CD14-positive monocyte (primary cell): ENCODE data around the gene POC1B. TPM values are rescaled to one million over a fixed set of nuclear protein-coding genes. Genes with fewer than 3 reads are reported as not detected.

Experiments
- DNase-seq, 3 donors: peaks; one replicate each; pipeline ENCODE4 v3.0.0-alpha.2; 2011 to 2022
- H2AFZ ChIP-seq: 2 replicates; pipeline ENCODE4 v1.6.0; 2012; ENCODE audit warnings: mild to moderate bottlenecking, low read depth, low read length, inconsistent platforms; ENCODE audit not compliant: insufficient read depth, poor library complexity, severe bottlenecking
- H3K27ac ChIP-seq, 2 donors: 1 replicate in 1 of 2; 2 replicates in 1 of 2; pipeline ENCODE4 v1.5.1; 2012 to 2013; ENCODE audit warnings: low read length in 2 of 2, control low read depth in 1 of 2, inconsistent platforms in 1 of 2, low read depth in 1 of 2, mild to moderate bottlenecking in 1 of 2
- H3K27me3 ChIP-seq, 2 donors: one replicate each; pipeline versions ENCODE4 v1.6.0 to v1.6.1; 2011 to 2013; ENCODE audit warnings: low read length in 2 of 2; ENCODE audit not compliant: control insufficient read depth in 2 of 2, insufficient read depth in 2 of 2
- H3K36me3 ChIP-seq, 2 donors: replicated peaks in 1 of 2; 1 replicate in 1 of 2; 2 replicates in 1 of 2; pipeline versions ENCODE4 v1.5.1 to v1.6.1; 2012 to 2013; ENCODE audit warnings: low read length in 2 of 2, control low read depth in 1 of 2, inconsistent platforms in 1 of 2, mild to moderate bottlenecking in 1 of 2; ENCODE audit not compliant: insufficient read depth in 2 of 2, control insufficient read depth in 1 of 2
- H3K4me1 ChIP-seq, 2 donors: 1 replicate in 1 of 2; 2 replicates in 1 of 2; pipeline versions ENCODE4 v1.5.1 to v1.6.1; 2012 to 2013; ENCODE audit warnings: low read length in 2 of 2, control low read depth in 1 of 2, inconsistent platforms in 1 of 2, mild to moderate bottlenecking in 1 of 2, moderate library complexity in 1 of 2; ENCODE audit not compliant: insufficient read depth in 2 of 2, control insufficient read depth in 1 of 2
- H3K4me2 ChIP-seq: replicated peaks from 2 replicates; pipeline ENCODE3; 2012; ENCODE audit warnings: low read length, moderate library complexity, mild to moderate bottlenecking; ENCODE audit not compliant: poor library complexity, severe bottlenecking; ENCODE audit errors: extremely low read depth
- H3K4me3 ChIP-seq, 3 experiments: fragments of 200-600 bp in 1 of 3; sonication (generic) in 1 of 3; replicated peaks in 1 of 3; 1 replicate in 2 of 3; 2 replicates in 1 of 3; pipeline ENCODE4 v1.5.1; 2011 to 2013; ENCODE audit warnings: low read length in 3 of 3, mild to moderate bottlenecking in 3 of 3, control low read depth in 2 of 3, low read depth in 2 of 3, inconsistent platforms in 1 of 3, moderate library complexity in 1 of 3
- H3K79me2 ChIP-seq: 2 replicates; pipeline ENCODE4 v1.6.0; 2012; ENCODE audit warnings: mild to moderate bottlenecking, control low read depth, inconsistent platforms, low read length, moderate library complexity; ENCODE audit not compliant: insufficient read depth
- H3K9ac ChIP-seq: 2 replicates; pipeline ENCODE4 v1.6.0; 2017; ENCODE audit warnings: low read length, mild to moderate bottlenecking; ENCODE audit not compliant: insufficient read depth, poor library complexity, severe bottlenecking
- H3K9me3 ChIP-seq, 2 donors: replicated peaks in 1 of 2; 1 replicate in 1 of 2; 2 replicates in 1 of 2; pipeline versions ENCODE4 v1.5.1 to v1.6.1; 2012 to 2013; ENCODE audit warnings: low read length in 2 of 2, control low read depth in 1 of 2; ENCODE audit not compliant: control insufficient read depth in 1 of 2, insufficient read depth in 1 of 2
- H4K20me1 ChIP-seq: 2 replicates; pipeline ENCODE4 v1.6.0; 2012; ENCODE audit warnings: mild to moderate bottlenecking, low read length, control low read depth, moderate library complexity; ENCODE audit not compliant: insufficient read depth
- H3K27ac Mint-ChIP-seq, 7 donors: one replicate each; pipeline ENCODE4 v1.8.0; 2020; ENCODE audit warnings: mild to moderate bottlenecking in 7 of 7, mixed read lengths in 7 of 7, moderate library complexity in 6 of 7, inconsistent platforms in 2 of 7
- H3K27me3 Mint-ChIP-seq, 3 donors: one replicate each; pipeline ENCODE4 v1.8.0; 2021 to 2022; ENCODE audit warnings: low read depth in 3 of 3, mild to moderate bottlenecking in 3 of 3, mixed read lengths in 3 of 3, moderate library complexity in 3 of 3, inconsistent platforms in 1 of 3
- H3K36me3 Mint-ChIP-seq, 2 donors: one replicate each; pipeline ENCODE4 v1.8.0; 2020; ENCODE audit warnings: mixed read lengths in 2 of 2, inconsistent platforms in 1 of 2, mild to moderate bottlenecking in 1 of 2
- H3K4me1 Mint-ChIP-seq: one replicate; pipeline ENCODE4 v1.8.0; 2020; ENCODE audit warnings: mild to moderate bottlenecking, mixed read lengths
- H3K4me3 Mint-ChIP-seq, 2 donors: one replicate each; pipeline ENCODE4 v1.8.0; 2020; ENCODE audit warnings: mild to moderate bottlenecking in 2 of 2, mixed read lengths in 2 of 2, moderate library complexity in 1 of 2
- H3K9me3 Mint-ChIP-seq, 7 donors: one replicate each; pipeline ENCODE4 v1.8.0; 2020 to 2022; ENCODE audit warnings: mixed read lengths in 7 of 7, mild to moderate bottlenecking in 6 of 7, moderate library complexity in 6 of 7, inconsistent platforms in 2 of 7
- CTCF ChIP-seq: fragments of 200-600 bp; IDR thresholded peaks from one replicate; pipeline ENCODE4 v1.8.0; 2022; ENCODE audit warnings: antibody characterized with exemption, mild to moderate bottlenecking
- WGBS: methylation state at CpG from one replicate; pipeline ENCODE4 v1.1.5; 2013; ENCODE audit warnings: missing lambda C conversion rate; ENCODE audit not compliant: insufficient coverage; 5-methylcytosine and 5-hydroxymethylcytosine counted together
- intact Hi-C, 2 donors: fragments of 100-400 bp; cut with micrococcal nuclease; formaldehyde crosslinking; loops; one replicate each; pipeline versions ENCODE4 v1.15.0 to v1.15.1; 2023
- polyA plus RNA-seq, 3 donors: library from polyadenylated mRNA; depleted of rRNA in 1 of 3; unstranded in 2 of 3; stranded (reverse) in 1 of 3; fragments of 300-500 nt in 2 of 3; fragments of >200 nt in 1 of 3; fragmentation: Illumina TruSeq in 2 of 3; gene quantifications; 1 replicate in 2 of 3; 2 replicates in 1 of 3; pipeline ENCODE4 v1.2.3, GENCODE V29; 2012 to 2021

The POC1B gene
- polyA plus RNA-seq, 3 donors = 8.4 to 32.0 (median 29.7) TPM

DNA sequence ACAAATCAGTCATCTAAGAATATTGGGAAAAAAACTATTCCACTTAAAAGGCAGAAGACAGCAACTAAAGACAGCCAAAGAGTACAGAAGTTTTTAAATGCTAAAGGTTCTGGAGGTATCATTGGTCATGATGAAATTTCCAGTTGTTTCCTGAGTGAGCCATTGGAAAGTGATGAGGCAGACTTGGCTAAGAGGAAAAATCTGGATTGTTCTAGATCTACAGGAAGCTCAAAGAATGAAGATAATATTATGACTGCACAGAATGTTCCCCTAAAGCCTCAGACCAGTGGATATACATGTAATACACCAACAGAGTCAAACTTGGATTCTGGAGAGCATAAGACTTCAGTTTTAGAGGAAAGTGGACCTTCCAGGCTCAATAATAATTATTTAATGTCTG, 24.1 kb downstream of the POC1B start:
- no peak for TF ChIP-seq CTCF
- H3K79me2 ChIP-seq = no peaks in the 10 kb centered on the region
- DNase-seq = no peak
- no peaks in the 10 kb centered on the region for H3K9me3 ChIP-seq
- H3K4me1 Mint-ChIP-seq = no peaks in the 10 kb centered on the region
- no peak overlapping the region for H3K27ac Mint-ChIP-seq
- H3K4me2 ChIP-seq = no peak overlapping the region
- H4K20me1 ChIP-seq = no peaks in the 10 kb centered on the region
- peaks cover 3 to 10% of the 10 kb centered on the region in 2 donors for H3K36me3 ChIP-seq
- no peaks in the 10 kb centered on the region for H3K27me3 Mint-ChIP-seq
- no peak overlapping the region for H2AFZ ChIP-seq
- peaks cover 0 to 9% (median 0%) of the 10 kb centered on the region in 7 donors for H3K9me3 Mint-ChIP-seq
- H3K27me3 ChIP-seq = no peaks in the 10 kb centered on the region
- H3K4me3 Mint-ChIP-seq = no peak overlapping the region
- H3K4me3 ChIP-seq = no peak overlapping the region
- no peak overlapping the region for H3K9ac ChIP-seq
- intact Hi-C loops = no loop called here
- H3K27ac ChIP-seq = no peak overlapping the region
- H3K4me1 ChIP-seq = no peaks in the 10 kb centered on the region
- peaks cover 13% of the 10 kb centered on the region in 2 donors for H3K36me3 Mint-ChIP-seq

- Mint-ChIP-seq H3K4me3 (no peak overlapping the region), H3K36me3 (peaks cover 17 to 21% of the 10 kb centered on the region in 2 donors), H3K4me1 (peaks cover 3% of the 10 kb centered on the region), H3K27me3 (no peaks in the 10 kb centered on the region), H3K9me3 (peaks cover 0 to 9% (median 0%) of the 10 kb centered on the region in 7 donors), H3K27ac (no peak overlapping the region)
- 97% methylated on average over 17 of the region's 19 CpGs for WGBS
- Histone ChIP-seq H3K27ac (no peak overlapping the region), H2AFZ (no peak overlapping the region), H3K9me3 (no peaks in the 10 kb centered on the region), H3K9ac (no peak overlapping the region), H3K4me1 (no peaks in the 10 kb centered on the region), H3K4me3 (no peak overlapping the region), H3K79me2 (no peaks in the 10 kb centered on the region), H3K36me3 (peaks cover 3 to 11% of the 10 kb centered on the region in 2 donors), H3K4me2 (no peak overlapping the region), H3K27me3 (no peaks in the 10 kb centered on the region), H4K20me1 (no peaks in the 10 kb centered on the region)
- TF ChIP-seq CTCF = no peak
- intact Hi-C loops = no loop called here
- DNase-seq = no peak
Measured at GRCh38 chr12:89499857-89500256, 26.0 kb downstream of the POC1B start.
